Endothelial cell of umbilical vein (primary cell): Measurements from ENCODE around the gene PLEKHA4.
"Not testable (repeated sequence)": the region's sequence is repeated elsewhere in the genome, so short reads cannot be mapped to it uniquely, and the experiment has no call there.

Source experiments
- FOS ChIP-seq: IDR thresholded peaks from 2 replicates; pipeline ENCODE4 v1.6.1; 2011; ENCODE audit warnings: mild to moderate bottlenecking, low read length, moderate library complexity, borderline replicate concordance; ENCODE audit not compliant: insufficient read depth
- MYC ChIP-seq: IDR thresholded peaks from one replicate; pipeline ENCODE4 v1.6.1; 2011; ENCODE audit warnings: mild to moderate bottlenecking, low read depth, low read length
- TF ChIP-seq, protein P1 (sequence below), 2 donors: IDR thresholded peaks; 1 replicate in 1 of 2; 2 replicates in 1 of 2; pipeline ENCODE4 v1.5.1; 2011; ENCODE audit warnings: low read length in 2 of 2, mild to moderate bottlenecking in 2 of 2, moderate library complexity in 2 of 2, control low read depth in 1 of 2, inconsistent platforms in 1 of 2, low read depth in 1 of 2; ENCODE audit not compliant: insufficient read depth in 1 of 2; ENCODE audit errors: extremely low read depth in 1 of 2

DNA sequence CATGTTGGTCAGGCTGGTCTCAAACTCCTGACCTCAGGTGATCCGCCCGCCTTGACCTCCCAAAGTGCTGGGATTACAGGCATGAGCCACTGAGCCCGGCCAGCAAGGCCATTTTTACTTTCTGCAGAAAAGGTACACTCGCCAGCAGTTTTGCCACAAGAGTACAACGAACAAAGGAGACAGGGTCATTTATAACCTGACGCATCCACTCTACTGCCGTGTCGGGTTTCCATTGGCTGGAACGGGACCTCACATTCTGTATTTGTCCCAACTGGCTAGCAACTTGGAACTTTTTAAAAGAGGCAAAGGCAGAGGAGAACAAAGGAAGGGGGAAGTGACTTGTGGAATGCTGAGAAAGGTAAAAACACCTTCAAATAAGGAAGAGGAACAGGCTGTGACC, 81.1 kb downstream of the PLEKHA4 start:
- TF ChIP-seq, protein P1, sequence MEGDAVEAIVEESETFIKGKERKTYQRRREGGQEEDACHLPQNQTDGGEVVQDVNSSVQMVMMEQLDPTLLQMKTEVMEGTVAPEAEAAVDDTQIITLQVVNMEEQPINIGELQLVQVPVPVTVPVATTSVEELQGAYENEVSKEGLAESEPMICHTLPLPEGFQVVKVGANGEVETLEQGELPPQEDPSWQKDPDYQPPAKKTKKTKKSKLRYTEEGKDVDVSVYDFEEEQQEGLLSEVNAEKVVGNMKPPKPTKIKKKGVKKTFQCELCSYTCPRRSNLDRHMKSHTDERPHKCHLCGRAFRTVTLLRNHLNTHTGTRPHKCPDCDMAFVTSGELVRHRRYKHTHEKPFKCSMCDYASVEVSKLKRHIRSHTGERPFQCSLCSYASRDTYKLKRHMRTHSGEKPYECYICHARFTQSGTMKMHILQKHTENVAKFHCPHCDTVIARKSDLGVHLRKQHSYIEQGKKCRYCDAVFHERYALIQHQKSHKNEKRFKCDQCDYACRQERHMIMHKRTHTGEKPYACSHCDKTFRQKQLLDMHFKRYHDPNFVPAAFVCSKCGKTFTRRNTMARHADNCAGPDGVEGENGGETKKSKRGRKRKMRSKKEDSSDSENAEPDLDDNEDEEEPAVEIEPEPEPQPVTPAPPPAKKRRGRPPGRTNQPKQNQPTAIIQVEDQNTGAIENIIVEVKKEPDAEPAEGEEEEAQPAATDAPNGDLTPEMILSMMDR (IDR thresholded peaks at IDR 0.05; ENCODE audit: extremely low read depth in 1 of 2, insufficient read depth in 1 of 2, low read depth in 1 of 2, low read length in 2 of 2): not testable (repeated sequence)
- not testable (repeated sequence) for TF ChIP-seq MYC, FOS
